DMS153 (cell line): Measurements from ENCODE around the gene CITED1.

Experiments
- DNase-seq: peaks from one replicate; lab custom pipeline; 2025; lab: John Stamatoyannopoulos, UW

CITED1 gene

GRCh38 chrX:72308566-72309296, 3.0 kb upstream of the CITED1 start:
- peak; percentile 5 for DNase-seq

- no peak for DNase-seq
Observed at GRCh38 chrX:72308209-72308565, 2.5 kb upstream of the CITED1 start.

- no peak for DNase-seq
Observed at GRCh38 chrX:72307646-72308051, 1.9 kb upstream of the CITED1 start.

GRCh38 chrX:72306851-72307645, 1.3 kb upstream of the CITED1 start:
- DNase-seq: peak; percentile 22

- DNase-seq: no peak
Observed at GRCh38 chrX:72306085-72306801, 529 bp upstream of the CITED1 start.

- DNase-seq: no peak
Observed at GRCh38 chrX:72304877-72305276, 837 bp downstream of the CITED1 start.

GRCh38 chrX:72301781-72302180, 3.9 kb downstream of the CITED1 start:
- DNase-seq: no peak

GRCh38 chrX:72299891-72300630, 5.7 kb downstream of the CITED1 start:
- DNase-seq: no peak

GRCh38 chrX:72297953-72298730, 7.6 kb downstream of the CITED1 start:
- no peak for DNase-seq

GRCh38 chrX:72296991-72297390, 8.7 kb downstream of the CITED1 start:
- no peak for DNase-seq

GRCh38 chrX:72295745-72296144, 10.0 kb downstream of the CITED1 start:
- DNase-seq: no peak

- no peak for DNase-seq
Observed at GRCh38 chrX:72294497-72294896, 11.2 kb downstream of the CITED1 start.

- no peak for DNase-seq
Observed at GRCh38 chrX:72282302-72282701, 23.4 kb downstream of the CITED1 start.

GRCh38 chrX:72280321-72280845, 25.3 kb downstream of the CITED1 start:
- no peak for DNase-seq

- no peak for DNase-seq
Observed at GRCh38 chrX:72276478-72276953, 29.2 kb downstream of the CITED1 start.

GRCh38 chrX:72274526-72274925, 31.2 kb downstream of the CITED1 start:
- no peak for DNase-seq

- no peak for DNase-seq
Observed at GRCh38 chrX:72273718-72274117, 32.0 kb downstream of the CITED1 start.

GRCh38 chrX:72272868-72273267, 32.8 kb downstream of the CITED1 start:
- no peak for DNase-seq

- DNase-seq: no peak
Observed at GRCh38 chrX:72271812-72272211, 33.9 kb downstream of the CITED1 start.

- no peak for DNase-seq
Observed at GRCh38 chrX:72271091-72271788, 34.5 kb downstream of the CITED1 start.
